Left colon (tissue), 2 donors: ENCODE results near the gene PSMD7. TPM values are rescaled to one million over a fixed set of nuclear protein-coding genes. Genes with fewer than 3 reads are reported as not detected.
"Not testable (repeated sequence)": the region's sequence is repeated elsewhere in the genome, so short reads cannot be mapped to it uniquely, and the experiment has no call there.

ENCODE experiments used
- ATAC-seq: fragments of 200-7000 bp; cut with Tn5 transposase; one replicate; pipeline ENCODE4 v1.9.1; 2020; ENCODE audit warnings: mild to moderate bottlenecking, moderate library complexity
- DNase-seq, 2 donors: peaks; one replicate each; pipeline ENCODE4 v3.0.0-alpha.2; 2020
- intact Hi-C, 2 donors: fragments of 100-400 bp; cut with DNase I in 1 of 2; cut with micrococcal nuclease in 1 of 2; formaldehyde crosslinking; loops; one replicate each; pipeline versions ENCODE4 v1.11.2 to v1.14.0; 2022; cut with DNase I, micrococcal nuclease
- total RNA-seq, 2 donors: library from RNA; stranded (reverse); fragmentation: NEBNext Ultra II Directional; extraction: Animal tissue kit (Norgen Biotek cat#: 25700); gene quantifications; one replicate each; pipeline ENCODE4 v1.2.1, GENCODE V29; 2021
- donor health status: DM: no; HTN: no; CAD: no.
- donor health status: DM: yes; HTN: yes; CAD: no.

The PSMD7 gene
- total RNA-seq, 2 donors from 2014 or later: 64.8 to 90.4 TPM

DNA sequence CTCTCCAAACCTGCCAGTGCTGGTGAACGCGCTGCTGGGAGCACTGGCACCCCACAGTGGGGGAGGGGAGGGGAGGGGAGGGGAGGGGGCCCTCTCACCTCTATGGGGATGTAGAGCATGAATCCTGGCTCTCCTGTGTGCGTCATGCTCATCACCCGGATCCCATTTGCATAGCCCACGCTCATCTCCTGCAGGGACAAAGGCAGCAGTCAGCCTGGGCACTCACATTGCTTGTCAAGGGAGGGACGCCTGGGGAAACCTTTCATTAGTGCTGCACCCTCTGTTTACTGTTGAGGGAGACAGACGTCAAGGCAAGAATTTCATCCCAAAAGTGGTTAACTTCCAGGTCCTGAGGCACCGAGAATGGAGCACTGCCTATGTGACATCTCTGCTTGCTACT, 35.9 kb downstream of the PSMD7 start:
- intact Hi-C loops, DNase-seq, ATAC-seq: not testable (repeated sequence)

DNA sequence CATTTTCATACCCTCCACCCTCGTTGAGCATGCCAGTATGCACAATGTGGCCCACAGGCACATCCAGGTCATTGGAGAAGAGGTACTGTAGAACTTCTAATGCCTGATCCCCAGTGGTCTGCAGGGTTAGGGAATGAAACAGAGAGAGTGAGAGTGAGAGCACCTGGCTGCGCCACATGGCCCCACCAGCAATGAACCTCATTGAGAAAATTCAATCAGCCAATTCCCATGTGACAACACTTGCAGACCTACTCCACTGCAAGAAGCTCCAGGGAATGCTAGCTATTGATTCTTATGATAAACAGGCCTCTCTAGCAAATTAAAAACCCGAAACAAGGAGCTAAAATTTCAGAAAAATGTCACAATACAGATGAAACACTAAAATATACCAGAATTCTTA, 40.9 kb downstream of the PSMD7 start:
- ATAC-seq, intact Hi-C loops: not testable (repeated sequence)

DNA sequence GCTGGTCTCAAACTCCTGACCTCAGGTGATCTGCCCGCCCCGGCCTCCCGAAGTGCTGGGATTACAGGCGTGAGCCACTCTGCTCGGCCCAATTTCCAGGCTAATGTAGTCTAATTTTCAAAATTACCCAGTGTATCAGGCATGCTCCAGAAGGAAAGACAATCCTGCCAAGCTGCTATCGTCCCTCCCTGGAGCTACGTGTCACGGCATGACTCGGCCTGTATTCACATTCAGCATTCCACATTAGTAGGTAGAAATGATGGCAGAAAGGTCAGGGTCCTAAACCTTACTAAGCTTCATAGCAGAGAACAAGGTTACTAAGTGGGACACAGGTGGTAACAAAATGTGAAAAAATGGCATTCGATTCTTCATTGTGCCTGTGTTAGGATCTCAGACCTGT, 42.6 kb downstream of the PSMD7 start:
- ATAC-seq, intact Hi-C loops: not testable (repeated sequence)

More for the DNA sequence above, 40.9 kb downstream of the PSMD7 start:
- not testable (repeated sequence) for DNase-seq

DNA sequence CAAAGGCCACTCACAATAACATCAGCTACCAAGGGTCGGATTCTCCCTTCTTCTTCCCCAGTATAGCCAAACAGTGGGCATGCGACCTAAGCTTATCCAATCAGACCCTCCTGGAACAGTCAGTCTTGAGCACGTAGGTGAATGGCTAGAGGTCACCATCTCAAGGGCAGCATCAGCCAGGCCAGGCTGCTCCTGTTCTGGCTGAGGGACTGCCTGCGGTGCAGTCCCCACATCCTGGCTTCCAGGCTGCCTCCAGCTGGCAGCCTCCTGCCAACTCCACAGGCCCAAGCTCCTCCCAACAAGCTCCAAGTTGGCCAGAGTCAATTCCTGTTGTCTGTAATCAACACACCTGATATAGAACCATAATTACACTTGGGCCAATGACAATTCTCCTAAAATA, 56.4 kb downstream of the PSMD7 start:
- ATAC-seq, intact Hi-C loops, DNase-seq: not testable (repeated sequence)

More for the DNA sequence above, 42.6 kb downstream of the PSMD7 start:
- not testable (repeated sequence) for DNase-seq

Other genes starting within 250 kb of the PSMD7 start
- gene NPIPB15, start 79.5 kb downstream of the PSMD7 start, total RNA-seq: 10 to 100 TPM; 12.4 to 20.5 TPM
- gene CLEC18B, start 124.7 kb downstream of the PSMD7 start, total RNA-seq: 1 to 10 TPM; 1.6 to 3.4 TPM